ENCODE measurements around the gene AGRP.

AGRP gene

GRCh38 chr16:67483150-67483549 is at the start of gene AGRP:
Gene AGRP (minus strand): TSS chr16:67483547. CDS start chr16:67483398, 149 bp downstream.
- in situ Hi-C loops (cut with HindIII; ENCODE audit: low pct_unique_long_range_greater_than_20kb, low sequenced_read_pairs): no loop called here
- DNase-seq (ENCODE audit: low read depth in 1 of 2, low spot score in 1 of 2): no peak

GRCh38 chr16:67531247-67531646 is 47.9 kb upstream of the AGRP start:
- in situ Hi-C loops (cut with HindIII; ENCODE audit: low pct_unique_long_range_greater_than_20kb, low sequenced_read_pairs): no loop called here
- no peak for TF ChIP-seq JUND (IDR thresholded peaks at IDR 0.05; ENCODE audit: low read depth)
- DNase-seq (ENCODE audit: low read depth in 1 of 2, low spot score in 1 of 2): no peak

More at GRCh38 chr16:67483150-67483549, at the start of gene AGRP:
- TF ChIP-seq JUND (IDR thresholded peaks at IDR 0.05; ENCODE audit: low read depth): no peak

GRCh38 chr16:67530013-67530939 is 46.9 kb upstream of the AGRP start:
- in situ Hi-C loops (cut with HindIII; ENCODE audit: low pct_unique_long_range_greater_than_20kb, low sequenced_read_pairs): no loop called here
- peak in 1 of 2 experiments; percentile 40 for DNase-seq (ENCODE audit: low read depth in 1 of 2, low spot score in 1 of 2)
- no peak for TF ChIP-seq JUND (IDR thresholded peaks at IDR 0.05; ENCODE audit: low read depth)

GRCh38 chr16:67529582-67530012 is 46.2 kb upstream of the AGRP start:
- TF ChIP-seq JUND (IDR thresholded peaks at IDR 0.05; ENCODE audit: low read depth): no peak
- in situ Hi-C loops (cut with HindIII; ENCODE audit: low pct_unique_long_range_greater_than_20kb, low sequenced_read_pairs): no loop called here
- DNase-seq (ENCODE audit: low read depth in 1 of 2, low spot score in 1 of 2): no peak

GRCh38 chr16:67528870-67529581 is 45.7 kb upstream of the AGRP start:
- in situ Hi-C loops (cut with HindIII; ENCODE audit: low pct_unique_long_range_greater_than_20kb, low sequenced_read_pairs): no loop called here
- DNase-seq (ENCODE audit: low read depth in 1 of 2, low spot score in 1 of 2): peak; percentile 49 to 67
- no peak for TF ChIP-seq JUND (IDR thresholded peaks at IDR 0.05; ENCODE audit: low read depth)

GRCh38 chr16:67528222-67528869 is 45.0 kb upstream of the AGRP start, which contains the start of gene RIPOR1:
Gene RIPOR1 (plus strand): TSS chr16:67528829. CDS start chr16:67538447, 9,618 bp downstream.
- in situ Hi-C loops (cut with HindIII; ENCODE audit: low pct_unique_long_range_greater_than_20kb, low sequenced_read_pairs): no loop called here
- TF ChIP-seq JUND (IDR thresholded peaks at IDR 0.05; ENCODE audit: low read depth): no peak
- DNase-seq (ENCODE audit: low read depth in 1 of 2, low spot score in 1 of 2): peak; percentile 63 to 81

GRCh38 chr16:67526149-67526791 is 42.9 kb upstream of the AGRP start:
- no peak for TF ChIP-seq JUND (IDR thresholded peaks at IDR 0.05; ENCODE audit: low read depth)
- DNase-seq (ENCODE audit: low read depth in 1 of 2, low spot score in 1 of 2): no peak
- in situ Hi-C loops (cut with HindIII; ENCODE audit: low pct_unique_long_range_greater_than_20kb, low sequenced_read_pairs): no loop called here

GRCh38 chr16:67525176-67525860 is 42.0 kb upstream of the AGRP start:
- DNase-seq (ENCODE audit: low read depth in 1 of 2, low spot score in 1 of 2): peak in 1 of 2 experiments; percentile 63
- in situ Hi-C loops (cut with HindIII; ENCODE audit: low pct_unique_long_range_greater_than_20kb, low sequenced_read_pairs): no loop called here

GRCh38 chr16:67521095-67521804 is 37.9 kb upstream of the AGRP start:
- peak; percentile 82 to 97 for DNase-seq (ENCODE audit: low read depth in 1 of 2, low spot score in 1 of 2)
- no peak for TF ChIP-seq JUND (IDR thresholded peaks at IDR 0.05; ENCODE audit: low read depth)
- in situ Hi-C loops (cut with HindIII; ENCODE audit: low pct_unique_long_range_greater_than_20kb, low sequenced_read_pairs): no loop called here

More at GRCh38 chr16:67525176-67525860, 42.0 kb upstream of the AGRP start:
- TF ChIP-seq JUND (IDR thresholded peaks at IDR 0.05; ENCODE audit: low read depth): no peak

- in situ Hi-C loops (cut with HindIII; ENCODE audit: low pct_unique_long_range_greater_than_20kb, low sequenced_read_pairs): no loop called here
- no peak for DNase-seq (ENCODE audit: low read depth in 1 of 2, low spot score in 1 of 2)
- no peak for TF ChIP-seq JUND (IDR thresholded peaks at IDR 0.05; ENCODE audit: low read depth)
Measured at GRCh38 chr16:67519242-67519641, 35.9 kb upstream of the AGRP start.

- DNase-seq (ENCODE audit: low read depth in 1 of 2, low spot score in 1 of 2): no peak
- in situ Hi-C loops (cut with HindIII; ENCODE audit: low pct_unique_long_range_greater_than_20kb, low sequenced_read_pairs): no loop called here
- TF ChIP-seq JUND (IDR thresholded peaks at IDR 0.05; ENCODE audit: low read depth): no peak
Measured at GRCh38 chr16:67518676-67519075, 35.3 kb upstream of the AGRP start.

Data from T47D (cell line).